Pancreas (tissue), 10 donors: ENCODE measurements around the gene OPALIN. TPM values are rescaled to one million over a fixed set of nuclear protein-coding genes. Genes with fewer than 3 reads are reported as not detected.

ENCODE experiments used
- ATAC-seq, 4 donors: fragments of 200-7000 bp; cut with Tn5 transposase; one replicate each; pipeline versions ENCODE4 v1.8.0 to v1.9.1; 2020; ENCODE audit warnings: mild to moderate bottlenecking in 4 of 4, moderate library complexity in 4 of 4
- DNase-seq, 6 donors: peaks; one replicate each; pipeline ENCODE4 v3.0.0-alpha.2; 2020
- FAIRE-seq: peaks from 2 replicates; lab custom pipeline; 2012; peaks lifted over from hg19 to GRCh38; lab: Jason Lieb, UNC
- H3K27ac ChIP-seq, 4 donors: fragments of 200-600 bp; sonication (generic); 1 replicate in 3 of 4; 2 replicates in 1 of 4; pipeline versions ENCODE4 v1.5.0 to v1.8.0; 2020
- H3K27me3 ChIP-seq, 4 donors: fragments of 200-600 bp; one replicate each; pipeline ENCODE4 v1.8.0; 2021
- H3K36me3 ChIP-seq, 3 donors: fragments of 200-600 bp; sonication (generic) in 1 of 3; one replicate each; pipeline versions ENCODE4 v1.5.0 to v1.8.0; 2020 to 2021
- H3K4me1 ChIP-seq, 3 donors: fragments of 200-600 bp; one replicate each; pipeline ENCODE4 v1.8.0; 2021
- H3K4me3 ChIP-seq, 4 donors: fragments of 200-600 bp; sonication (generic) in 2 of 4; one replicate each; pipeline versions ENCODE4 v1.5.0 to v1.8.0; 2020 to 2021
- H3K9me3 ChIP-seq, 4 donors: fragments of 200-600 bp; one replicate each; pipeline ENCODE4 v1.8.0; 2021
- WGBS, 2 donors: extraction: QIAGEN DNeasy Blood & Tissue Kit; methylation state at CpG; one replicate each; pipeline ENCODE4 v1.1.7; 2013; 5-methylcytosine and 5-hydroxymethylcytosine counted together
- intact Hi-C, 3 donors: fragments of 100-400 bp; cut with DNase I; formaldehyde crosslinking; loops; one replicate each; pipeline versions ENCODE4 v1.11.1 to v1.14.2; 2022
- polyA plus RNA-seq, 2 donors: library from polyadenylated mRNA; stranded (reverse); fragments of 200-250 nt; gene quantifications; one replicate each; pipeline ENCODE4 v1.2.3, GENCODE V29; 2013
- total RNA-seq, 6 donors: library from RNA; stranded (reverse); fragmentation: NEBNext Ultra II Directional in 4 of 6; extraction: Animal tissue kit (Norgen Biotek cat#: 25700) in 4 of 6; gene quantifications; one replicate each; pipeline versions ENCODE4 v1.2.1 to v1.2.4, GENCODE V29; 2021 to 2023
- TF ChIP-seq, protein P1 (sequence below), 4 donors: fragments of 200-600 bp; sonication (generic) in 3 of 4; IDR thresholded peaks; one replicate each; pipeline versions ENCODE4 v1.5.0 to v1.8.0; 2021; ENCODE audit warnings: antibody characterized with exemption in 4 of 4
- donor health status: healthy with polysubstance abuse.
- donor health status: DM: no; HTN: no; CAD: no; lungs with moderate emphysema.
- donor health status: DM: no; HTN: no; CAD: no.
- donor health status: control.
- donor health status: control.
- donor health status: Bipolar disorder and iron deficiency.
- donor health status: DM: yes; HTN: yes; CAD: no.
- donor health status: DM: no; HTN: no; CAD: no.
- donor health status: DM: no; HTN: no; CAD: no.
- donor health status: DM: yes; HTN: yes; CAD: no.

OPALIN gene
- total and polyA plus RNA-seq, 8 donors, result not detected

DNA sequence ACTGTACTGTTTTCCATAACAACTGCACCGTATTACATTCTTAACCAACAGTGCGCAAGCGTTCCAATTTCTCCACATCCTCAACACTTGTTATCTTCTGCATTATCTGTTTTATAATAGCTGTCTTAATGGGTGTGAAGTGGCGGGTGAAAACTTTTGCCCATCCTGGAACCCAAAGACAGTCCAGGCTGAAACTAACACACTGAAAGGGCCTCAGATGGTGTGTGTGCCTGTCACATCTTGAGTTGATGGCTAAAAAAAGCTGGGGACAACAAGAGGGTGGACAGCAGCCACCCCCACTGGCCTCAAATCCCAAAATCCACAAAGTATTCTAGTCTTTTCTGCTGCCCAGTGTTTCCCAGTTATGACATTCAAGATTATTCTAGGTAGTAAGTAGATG lies 19.4 kb downstream of the OPALIN start:
- no peak for DNase-seq
- Histone ChIP-seq H3K4me3 (no peak overlapping the region), H3K4me1 (peaks cover 0 to 7% (median 0%) of the 10 kb centered on the region in 3 donors), H3K36me3 (no peaks in the 10 kb centered on the region), H3K9me3 (no peaks in the 10 kb centered on the region), H3K27ac (peak overlapping the region in 1 of 4 donors; percentile 21), H3K27me3 (no peaks in the 10 kb centered on the region)
- intact Hi-C loops, result no loop called here
- 92 to 95% methylated on average over 4 of the region's 4 CpGs for WGBS, 2 donors
- TF ChIP-seq, protein P1, sequence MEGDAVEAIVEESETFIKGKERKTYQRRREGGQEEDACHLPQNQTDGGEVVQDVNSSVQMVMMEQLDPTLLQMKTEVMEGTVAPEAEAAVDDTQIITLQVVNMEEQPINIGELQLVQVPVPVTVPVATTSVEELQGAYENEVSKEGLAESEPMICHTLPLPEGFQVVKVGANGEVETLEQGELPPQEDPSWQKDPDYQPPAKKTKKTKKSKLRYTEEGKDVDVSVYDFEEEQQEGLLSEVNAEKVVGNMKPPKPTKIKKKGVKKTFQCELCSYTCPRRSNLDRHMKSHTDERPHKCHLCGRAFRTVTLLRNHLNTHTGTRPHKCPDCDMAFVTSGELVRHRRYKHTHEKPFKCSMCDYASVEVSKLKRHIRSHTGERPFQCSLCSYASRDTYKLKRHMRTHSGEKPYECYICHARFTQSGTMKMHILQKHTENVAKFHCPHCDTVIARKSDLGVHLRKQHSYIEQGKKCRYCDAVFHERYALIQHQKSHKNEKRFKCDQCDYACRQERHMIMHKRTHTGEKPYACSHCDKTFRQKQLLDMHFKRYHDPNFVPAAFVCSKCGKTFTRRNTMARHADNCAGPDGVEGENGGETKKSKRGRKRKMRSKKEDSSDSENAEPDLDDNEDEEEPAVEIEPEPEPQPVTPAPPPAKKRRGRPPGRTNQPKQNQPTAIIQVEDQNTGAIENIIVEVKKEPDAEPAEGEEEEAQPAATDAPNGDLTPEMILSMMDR (IDR thresholded peaks at IDR 0.05), result no peak
- no peak for FAIRE-seq
- no peak for ATAC-seq

DNA sequence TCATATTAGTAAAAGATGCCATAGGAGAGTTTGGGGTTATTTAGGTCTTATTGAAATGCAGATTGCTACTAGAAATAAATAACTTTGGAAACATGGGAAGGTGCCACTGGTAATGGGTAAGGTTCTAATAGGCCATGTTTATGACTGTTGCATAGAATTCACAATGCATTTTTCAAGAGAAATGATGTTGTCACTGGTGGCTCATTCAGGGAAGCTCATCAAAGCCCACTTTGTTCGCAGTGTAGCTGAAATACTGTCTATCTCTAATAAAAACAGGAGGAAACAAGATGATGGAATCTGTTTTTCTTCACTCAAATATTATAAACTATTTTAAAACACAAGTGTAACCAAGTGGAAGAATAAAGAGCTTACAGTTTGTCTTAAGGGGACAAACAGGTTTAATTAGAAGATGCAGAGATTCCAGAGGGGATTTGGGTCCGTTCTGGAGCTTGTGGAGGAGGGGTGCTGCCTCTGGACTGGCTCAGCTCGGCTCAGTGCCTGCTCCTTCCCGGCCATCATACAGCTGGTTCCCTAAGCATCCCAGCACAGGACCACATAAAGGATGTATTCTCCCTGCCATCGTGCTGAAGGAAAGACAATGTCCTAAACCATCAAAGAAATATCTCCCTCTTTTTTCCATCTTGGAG lies 20.4 kb downstream of the OPALIN start:
- Histone ChIP-seq H3K9me3 (no peaks in the 10 kb centered on the region), H3K4me1 (peaks cover 0 to 7% (median 0%) of the 10 kb centered on the region in 3 donors), H3K27ac (no peak overlapping the region), H3K4me3 (no peak overlapping the region), H3K27me3 (no peaks in the 10 kb centered on the region), H3K36me3 (no peaks in the 10 kb centered on the region)
- WGBS, 2 donors, result 68 to 72% methylated on average over 5 of the region's 5 CpGs
- ATAC-seq (no peak), DNase-seq (no peak), FAIRE-seq (no peak)
- intact Hi-C loops, result no loop called here
- TF ChIP-seq, protein P1 (IDR thresholded peaks at IDR 0.05), result no peak

DNA sequence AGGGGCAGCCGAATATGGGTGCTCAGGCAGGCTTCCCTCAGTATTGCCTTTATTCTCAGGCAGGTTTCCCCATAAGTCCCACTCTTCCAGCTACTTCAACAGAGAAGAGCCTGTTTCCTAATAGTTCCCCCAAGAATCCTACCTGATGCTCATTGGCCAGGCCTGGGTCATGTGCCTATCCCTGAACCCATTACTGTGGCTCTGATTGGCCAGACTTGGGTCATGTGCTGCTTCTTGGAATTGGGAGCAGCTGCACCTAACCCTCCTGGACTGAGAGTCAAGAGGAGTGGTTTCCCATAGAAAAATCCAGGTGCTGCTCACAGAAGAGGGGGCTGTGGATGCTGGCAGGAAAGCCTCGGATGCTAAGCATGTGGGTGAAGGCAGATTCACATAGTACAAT lies 21.7 kb downstream of the OPALIN start:
- FAIRE-seq, result no peak
- DNase-seq, result no peak
- Histone ChIP-seq H3K27ac (no peak overlapping the region), H3K27me3 (no peaks in the 10 kb centered on the region), H3K4me3 (no peak overlapping the region), H3K9me3 (no peaks in the 10 kb centered on the region), H3K36me3 (no peaks in the 10 kb centered on the region), H3K4me1 (peaks cover 0 to 7% (median 0%) of the 10 kb centered on the region in 3 donors)
- WGBS, 2 donors, result 94 to 96% methylated on average over 2 of the region's 2 CpGs
- ATAC-seq, result no peak
- TF ChIP-seq, protein P1 (IDR thresholded peaks at IDR 0.05), result no peak
- intact Hi-C loops, result no loop called here

DNA sequence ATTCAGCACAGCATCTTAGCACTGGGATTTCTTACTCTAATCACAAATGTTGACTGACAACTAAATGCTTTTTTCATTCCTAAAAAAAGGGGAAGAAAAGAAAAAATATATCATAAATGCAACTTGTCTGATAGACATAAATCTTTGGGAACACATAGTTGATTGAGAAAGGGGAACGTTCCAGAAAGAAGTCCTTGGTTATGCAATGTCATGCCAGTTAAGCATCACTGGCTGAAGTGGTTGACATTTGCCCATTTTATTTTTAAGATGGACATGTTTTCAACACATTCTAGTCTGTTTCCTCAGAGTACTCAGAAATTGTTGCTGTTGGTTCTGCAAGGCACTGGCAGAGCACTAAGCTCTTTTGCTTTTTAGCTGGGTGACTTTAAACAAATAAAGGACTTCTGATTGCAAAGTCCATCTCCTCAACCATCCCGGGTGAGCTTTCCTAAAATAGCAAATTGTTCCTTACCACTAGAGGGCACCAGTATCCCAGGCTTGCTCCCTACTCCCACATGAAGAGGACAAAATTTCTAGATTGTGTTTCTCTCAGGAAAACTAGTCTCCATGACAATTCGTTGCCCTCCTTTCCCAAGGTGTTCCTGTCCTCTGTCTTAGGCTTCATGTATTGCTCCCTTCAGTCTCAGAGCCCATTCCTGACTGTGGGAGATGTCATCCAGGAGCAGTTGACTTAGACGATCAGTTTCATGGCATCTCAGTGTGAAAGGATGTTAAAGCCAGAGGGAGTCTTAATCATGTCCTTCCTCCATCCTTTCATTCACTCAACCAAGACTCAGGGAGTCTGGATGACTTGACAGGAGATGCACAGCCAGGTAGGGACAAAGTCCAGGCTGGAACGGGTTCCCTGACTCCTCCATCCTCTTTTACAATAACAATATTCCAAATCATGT lies 23.9 kb downstream of the OPALIN start:
- DNase-seq, result peak in 2 of 6 donors; percentile 21 to 35
- peak; percentile 68 to 84 (median 78) for ATAC-seq
- 24 to 28% methylated on average over 5 of the region's 5 CpGs for WGBS, 2 donors
- intact Hi-C loops, result no loop called here
- FAIRE-seq, result no peak
- peaks cover 0 to 4% (median 0%) of the 10 kb centered on the region in 3 donors for H3K4me1 ChIP-seq
- TF ChIP-seq, protein P1 (IDR thresholded peaks at IDR 0.05), result peak; percentile 55 to 73 (median 64)
- H3K27ac ChIP-seq, result no peak overlapping the region
- H3K27me3 ChIP-seq, result no peaks in the 10 kb centered on the region
- H3K4me3 ChIP-seq, result no peak overlapping the region
- no peaks in the 10 kb centered on the region for H3K9me3 ChIP-seq
- H3K36me3 ChIP-seq, result no peaks in the 10 kb centered on the region
